HCT116 (cell line): ENCODE measurements around the gene DMPK. TPM values are rescaled to one million over a fixed set of nuclear protein-coding genes. Genes with fewer than 3 reads are reported as not detected.
A peak's percentile ranks its signal among the peaks of the same experiment; 100 is the strongest.

Experiments used
- ATAC-seq: fragments of 200-7000 bp; cut with Tn5 transposase; 2 replicates; pipeline ENCODE4 v1.9.1; 2020; ENCODE audit warnings: mild to moderate bottlenecking, moderate library complexity
- BruUV-seq: library from RNA; stranded (reverse); fragments of 400-500 nt; replicated peaks from 2 replicates; lab custom pipeline; 2021; lab: Mats Ljungman, UMichigan
- CTCF ChIA-PET: fragments of 300-600 bp; sonication (Branson Sonifier 250); formaldehyde crosslinking; loops from one replicate; lab custom pipeline; 2021; ENCODE audit warnings: antibody characterized with exemption; lab: Charles Lee
- POLR2A ChIA-PET: fragments of 300-600, 350-600 bp; sonication (Branson Sonifier 250); formaldehyde crosslinking; loops from one replicate; lab custom pipeline; 2021; ENCODE audit warnings: antibody characterized with exemption; lab: Charles Lee
- RAD21 ChIA-PET, 2 experiments: fragments of 300-600 bp; sonication (Branson Sonifier 250); formaldehyde crosslinking; loops; one replicate each; lab custom pipeline; 2023; ENCODE audit warnings: low total read pairs in 2 of 2; ENCODE audit not compliant: uncharacterized antibody in 2 of 2, unreplicated experiment in 2 of 2, low non-redundant PET in 1 of 2; lab: Charles Lee
- DNase-seq: peaks from one replicate; pipeline ENCODE4 v3.0.0-alpha.2; 2010; ENCODE audit warnings: low read depth, low spot score
- H2AFZ ChIP-seq: fragments of 200-600 bp; shearing (Covaris generic), sonication (generic); 2 replicates; pipeline ENCODE4 v1.6.1; 2017; ENCODE audit warnings: low read depth, mixed run types, mixed read lengths, antibody characterized with exemption, low read length; ENCODE audit not compliant: poor library complexity, severe bottlenecking
- H3K27ac ChIP-seq: 2 replicates; pipeline ENCODE4 v1.5.1; 2012; ENCODE audit warnings: low read depth, low read length
- H3K27me3 ChIP-seq: fragments of 200-600 bp; sonication (generic); 2 replicates; pipeline ENCODE4 v1.6.1; 2016; ENCODE audit warnings: mixed run types, low read length, mixed read lengths; ENCODE audit not compliant: insufficient read depth
- H3K36me3 ChIP-seq, 2 experiments: fragments of 200-500 bp in 1 of 2; fragments of 200-600 bp in 1 of 2; sonication (Bioruptor generic) in 1 of 2; sonication (generic) in 1 of 2; 2 replicates each; pipeline versions ENCODE4 v1.5.1 to v1.6.1; 2014 to 2016; ENCODE audit warnings: low read length in 2 of 2, inconsistent platforms in 1 of 2, mixed read lengths in 1 of 2, mixed run types in 1 of 2; ENCODE audit not compliant: insufficient read depth in 2 of 2, control insufficient read depth in 1 of 2
- H3K4me1 ChIP-seq, 2 experiments: fragments of 200-600 bp in 1 of 2; sonication (generic) in 1 of 2; 2 replicates each; pipeline versions ENCODE4 v1.5.1 to v1.6.1; 2012 to 2017; ENCODE audit warnings: low read length in 2 of 2, inconsistent platforms in 1 of 2, mild to moderate bottlenecking in 1 of 2, mixed read lengths in 1 of 2, mixed run types in 1 of 2, moderate library complexity in 1 of 2; ENCODE audit not compliant: insufficient read depth in 2 of 2, control insufficient read depth in 1 of 2
- H3K4me2 ChIP-seq: fragments of 200-600 bp; sonication (generic); 2 replicates; pipeline ENCODE4 v1.6.1; 2017; ENCODE audit warnings: mixed run types, low read length, mixed read lengths
- H3K4me3 ChIP-seq, 2 experiments: fragments of 200-600 bp in 1 of 2; sonication (generic) in 1 of 2; replicated peaks in 1 of 2; 2 replicates each; pipeline ENCODE4 v1.5.1; 2011 to 2016; ENCODE audit warnings: low read length in 2 of 2, control low read depth in 1 of 2, low read depth in 1 of 2, mild to moderate bottlenecking in 1 of 2, mixed read lengths in 1 of 2, mixed run types in 1 of 2
- H3K79me2 ChIP-seq: fragments of 200-600 bp; sonication (generic); 2 replicates; pipeline ENCODE4 v1.6.1; 2017; ENCODE audit warnings: mild to moderate bottlenecking, mixed run types, low read length, moderate library complexity, mixed read lengths; ENCODE audit not compliant: insufficient read depth
- H3K9ac ChIP-seq: fragments of 200-600 bp; sonication (generic); 2 replicates; pipeline ENCODE4 v1.6.1; 2016; ENCODE audit warnings: low read length, mixed read lengths
- H3K9me2 ChIP-seq: fragments of 200-600 bp; sonication (generic), shearing (Covaris generic); 2 replicates; pipeline ENCODE4 v1.6.1; 2017; ENCODE audit warnings: mixed run types, mild to moderate bottlenecking, moderate library complexity; ENCODE audit not compliant: insufficient read depth
- H3K9me3 ChIP-seq, 2 experiments: fragments of 200-500 bp in 1 of 2; fragments of 200-600 bp in 1 of 2; sonication (Bioruptor generic) in 1 of 2; sonication (generic) in 1 of 2; 2 replicates each; pipeline ENCODE4 v1.6.1; 2014 to 2017; ENCODE audit warnings: low read length in 2 of 2, mixed read lengths in 2 of 2, inconsistent platforms in 1 of 2, low read depth in 1 of 2, mild to moderate bottlenecking in 1 of 2, mixed run types in 1 of 2, moderate library complexity in 1 of 2; ENCODE audit not compliant: control insufficient read depth in 1 of 2, insufficient read depth in 1 of 2
- H4K20me1 ChIP-seq: fragments of 200-600 bp; sonication (generic), shearing (Covaris generic); 2 replicates; pipeline ENCODE4 v1.6.1; 2017; ENCODE audit warnings: mixed run types, mild to moderate bottlenecking, moderate library complexity; ENCODE audit not compliant: insufficient read depth
- ATF3 ChIP-seq: IDR thresholded peaks from 2 replicates; pipeline ENCODE4 v1.6.1; 2012
- CBX3 ChIP-seq: IDR thresholded peaks from 2 replicates; pipeline ENCODE4 v1.6.1; 2012; ENCODE audit warnings: low read depth
- CEBPB ChIP-seq: IDR thresholded peaks from 2 replicates; pipeline ENCODE4 v1.6.1; 2012; ENCODE audit warnings: low read depth
- EGR1 ChIP-seq: IDR thresholded peaks from 2 replicates; pipeline ENCODE4 v1.6.1; 2012; ENCODE audit warnings: low read depth
- ELF1 ChIP-seq: IDR thresholded peaks from 2 replicates; pipeline ENCODE4 v1.6.1; 2012; ENCODE audit warnings: low read depth, borderline replicate concordance
- EZH2 ChIP-seq: fragments of 200-600 bp; sonication (generic); IDR thresholded peaks from 2 replicates; pipeline ENCODE4 v1.6.1; 2017; ENCODE audit warnings: antibody characterized with exemption, mixed run types
- FOSL1 ChIP-seq: IDR thresholded peaks from 2 replicates; pipeline ENCODE4 v1.6.1; 2012; ENCODE audit warnings: low read depth
- JUND ChIP-seq: IDR thresholded peaks from 2 replicates; pipeline ENCODE4 v1.6.1; 2012
- MAX ChIP-seq: IDR thresholded peaks from 2 replicates; pipeline ENCODE4 v1.6.1; 2012
- POLR2A ChIP-seq: IDR thresholded peaks from 2 replicates; pipeline ENCODE4 v1.7.0; 2011; ENCODE audit warnings: borderline replicate concordance; ENCODE audit not compliant: insufficient read depth, insufficient read length; ENCODE audit errors: extremely low read depth
- POLR2AphosphoS5 ChIP-seq: IDR thresholded peaks from 2 replicates; pipeline ENCODE4 v1.6.1; 2011; ENCODE audit warnings: mild to moderate bottlenecking, low read depth, low read length, moderate library complexity
- RAD21 ChIP-seq: IDR thresholded peaks from 2 replicates; pipeline ENCODE4 v1.6.1; 2012; ENCODE audit warnings: low read depth, mild to moderate bottlenecking
- REST ChIP-seq: IDR thresholded peaks from 2 replicates; pipeline ENCODE4 v1.6.1; 2012; ENCODE audit warnings: low read depth
- SIN3A ChIP-seq: IDR thresholded peaks from 2 replicates; pipeline ENCODE4 v1.6.1; 2012; ENCODE audit warnings: low read depth
- SP1 ChIP-seq: IDR thresholded peaks from 2 replicates; pipeline ENCODE4 v1.6.1; 2012; ENCODE audit warnings: low read depth
- SRF ChIP-seq: IDR thresholded peaks from 2 replicates; pipeline ENCODE4 v1.6.1; 2012; ENCODE audit warnings: low read depth
- YY1 ChIP-seq: IDR thresholded peaks from 2 replicates; pipeline ENCODE4 v1.6.1; 2011; ENCODE audit warnings: low read length, low read depth, moderate library complexity, mild to moderate bottlenecking; ENCODE audit not compliant: insufficient replicate concordance; ENCODE audit errors: extremely low read depth
- ZBTB33 ChIP-seq: IDR thresholded peaks from 2 replicates; pipeline ENCODE4 v1.6.1; 2011; ENCODE audit warnings: mild to moderate bottlenecking, low read length, moderate library complexity; ENCODE audit not compliant: insufficient replicate concordance; ENCODE audit errors: extremely low read depth
- ZFX ChIP-seq: fragments of 450-650 bp; IDR thresholded peaks from 2 replicates; pipeline ENCODE4 v1.6.1; 2017
- ZNF274 ChIP-seq: fragments of 200-500 bp; sonication (Bioruptor generic); IDR thresholded peaks from 2 replicates; pipeline ENCODE4 v1.6.1; 2014; ENCODE audit warnings: mild to moderate bottlenecking, low read depth, low read length, inconsistent platforms
- intact Hi-C: fragments of 100-400 bp; cut with micrococcal nuclease; formaldehyde crosslinking; loops from 2 replicates; pipeline ENCODE4 v1.10.0; 2022
- total RNA-seq: library from RNA; stranded (reverse); gene quantifications from one replicate; pipeline ENCODE4 v1.2.1, GENCODE V29; 2021; ENCODE audit not compliant: unreplicated experiment

Gene DMPK
- total RNA-seq, 1 experiment from 2014 or later: 52.5 TPM

- no peak overlapping the region for H2AFZ ChIP-seq
- RAD21 ChIA-PET: no interaction called here
- H4K20me1 ChIP-seq: no peaks in the 10 kb centered on the region
Observed at GRCh38 chr19:45780146-45780447, 2.2 kb downstream of the DMPK start.

More at GRCh38 chr19:45780146-45780447, 2.2 kb downstream of the DMPK start:
- Histone ChIP-seq H3K9me3 (no peaks in the 10 kb centered on the region), H3K27me3 (no peaks in the 10 kb centered on the region), H3K27ac (peak overlapping the region; percentile 91), H3K9ac (peak overlapping the region; percentile 52), H3K4me2 (peak overlapping the region; percentile 84), H3K9me2 (no peaks in the 10 kb centered on the region), H3K4me1 (peaks cover 45 to 60% of the 10 kb centered on the region in 2 experiments), H3K4me3 (0 out of 4 replicates have a peak overlapping the region, but pooled peaks of 1 of the 2 experiments have one; percentile 26), H3K79me2 (no peaks in the 10 kb centered on the region), H3K36me3 (peaks cover 0 to 10% of the 10 kb centered on the region in 2 experiments; a peak in 3 of 4 replicates)
- CTCF ChIA-PET: interaction anchor here (2.2 to 3.5 kb wide), 2 partner anchors 10 to 11 kb away, joined by 36 to 71 read pairs; partner anchors contain the start of gene SIX5
- no peak for ATAC-seq
- no peak for DNase-seq
- POLR2A ChIA-PET: interaction anchor here (0.7 to 5.1 kb wide), 2 partner anchors 11 to 35 kb away, joined by 3 to 50 read pairs; partner anchors contain the start of gene SIX5
- intact Hi-C loops: no loop called here
- no TSS peak for BruUV-seq
- TF ChIP-seq EGR1 (no peak), SRF (no peak), YY1 (no peak), ZNF274 (no peak), ZBTB33 (no peak), ZFX (no peak), POLR2A (no peak), JUND (no peak), ATF3 (no peak), SIN3A (no peak), SP1 (no peak), EZH2 (no peak), FOSL1 (no peak), POLR2AphosphoS5 (no peak), ELF1 (no peak), MAX (no peak), CBX3 (no peak), RAD21 (no peak), CEBPB (no peak), REST (no peak)
